ENCODE measurements around the gene P2RX3.
A peak's percentile ranks its signal among the peaks of the same experiment; 100 is the strongest.
"Not testable (repeated sequence)": the region's sequence is repeated elsewhere in the genome, so short reads cannot be mapped to it uniquely, and the experiment has no call there.

Gene P2RX3

GRCh38 chr11:57399972-57400578, 61.9 kb downstream of the P2RX3 start:
- DNase-seq (ENCODE audit: low read depth in 2 of 2) = no peak

DNA sequence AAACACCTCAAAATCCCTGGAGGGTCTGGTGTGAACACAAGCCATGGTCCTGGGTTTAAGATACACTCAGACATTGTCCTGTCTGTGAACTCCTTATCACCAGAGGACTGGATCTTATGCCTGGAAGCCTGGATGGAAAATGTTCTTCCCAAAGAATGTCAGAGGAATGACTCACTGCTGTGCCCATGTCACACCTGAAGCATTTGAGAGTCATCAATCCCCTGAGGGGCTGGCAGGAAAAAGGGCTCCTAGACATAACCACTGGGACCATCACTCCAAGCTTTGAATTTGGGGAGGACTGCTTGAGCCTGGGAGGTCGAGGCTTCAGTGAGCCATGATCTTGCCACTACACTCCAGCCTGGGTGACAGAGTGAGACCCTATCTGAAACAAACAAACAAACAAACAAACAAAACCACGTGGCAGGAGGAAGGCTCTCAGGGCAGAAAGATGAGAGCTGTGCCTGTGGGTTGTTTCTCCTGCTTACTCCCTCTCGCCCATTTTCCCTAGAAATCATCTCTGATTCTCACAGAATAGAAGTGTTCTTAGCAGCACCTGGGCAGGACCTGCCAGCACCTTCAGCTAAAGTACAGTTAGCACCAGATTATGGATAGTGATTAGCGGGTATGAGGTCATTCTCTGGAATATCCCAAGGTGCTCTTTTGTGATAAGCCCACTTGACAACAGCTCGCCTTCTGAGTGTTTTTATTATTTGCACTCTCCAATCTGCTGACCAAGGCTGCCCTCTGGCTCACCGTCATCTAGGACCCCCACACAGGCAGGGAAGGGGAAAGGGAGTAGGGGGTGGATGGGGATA, 64.2 kb downstream of the P2RX3 start:
- DNase-seq (ENCODE audit: low read depth in 2 of 2) = no peak

DNA sequence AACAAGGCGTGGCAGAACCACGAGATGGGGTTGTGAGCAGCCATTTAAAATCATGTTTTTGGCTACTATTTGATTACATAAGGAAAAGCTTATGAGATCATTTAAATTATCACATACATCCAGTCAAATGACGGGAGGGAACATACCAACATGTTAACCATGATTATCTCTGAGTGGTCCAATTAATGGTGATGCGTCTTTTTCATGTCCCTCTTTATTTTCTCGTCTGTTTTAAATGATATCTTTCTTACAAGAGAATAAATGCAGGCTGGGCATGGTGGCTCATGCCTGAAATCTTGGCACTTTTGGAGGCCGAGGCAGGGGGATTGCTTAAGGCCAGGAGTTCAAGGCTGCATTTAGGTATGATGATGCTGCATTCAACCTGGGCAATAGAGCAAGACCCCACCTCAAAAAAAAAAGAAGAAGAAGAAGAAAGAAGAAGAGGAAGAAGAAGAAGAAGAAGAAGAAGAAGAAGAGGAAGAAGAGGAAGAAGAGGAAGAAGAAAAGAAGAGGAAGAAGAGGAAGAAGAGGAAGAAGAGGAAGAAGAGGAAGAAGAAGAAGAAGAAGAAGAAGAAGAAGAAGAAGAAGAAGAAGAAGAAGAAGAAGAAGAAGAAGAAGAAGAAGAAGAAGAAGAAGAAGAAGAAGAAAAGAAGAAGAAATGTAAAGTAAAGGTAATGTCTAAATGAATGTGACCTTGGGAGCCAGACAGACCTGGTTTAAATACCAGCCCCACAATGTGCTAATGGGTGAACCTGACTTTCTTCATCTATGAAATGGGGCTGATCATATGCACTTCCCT, 65.0 kb downstream of the P2RX3 start:
- not testable (repeated sequence) for DNase-seq (ENCODE audit: low read depth in 2 of 2)

- DNase-seq (ENCODE audit: low read depth in 2 of 2) = no peak
Measured at GRCh38 chr11:57403802-57404147, 65.6 kb downstream of the P2RX3 start.

DNA sequence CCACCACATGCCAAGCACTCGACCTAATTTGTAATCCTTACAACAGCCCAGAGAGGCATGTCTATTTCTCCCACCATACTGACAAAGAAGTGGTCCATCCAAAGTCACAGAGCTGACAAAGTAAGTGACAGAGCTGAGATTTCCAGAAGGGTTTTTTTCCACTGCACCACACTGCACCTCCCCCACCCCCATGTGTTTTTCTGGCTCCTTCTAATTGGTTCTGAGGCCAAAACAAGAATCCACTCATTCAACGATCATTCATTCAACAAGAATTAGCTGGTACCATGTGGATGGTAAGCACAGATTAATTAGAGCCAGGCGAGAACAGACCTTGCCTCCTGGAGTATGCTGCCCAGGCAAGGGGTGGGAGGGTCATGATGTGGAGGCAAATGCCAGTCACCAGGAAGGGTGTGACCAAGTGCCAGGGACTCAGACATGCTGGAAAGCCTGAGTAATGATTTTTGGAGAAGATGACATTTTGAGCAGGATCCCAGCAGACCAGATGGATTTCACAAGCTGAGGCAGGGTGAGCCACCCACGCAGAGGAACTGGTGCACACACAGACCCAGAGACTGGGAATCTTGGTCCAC, 67.2 kb downstream of the P2RX3 start:
- no peak for DNase-seq (ENCODE audit: low read depth in 2 of 2)

DNA sequence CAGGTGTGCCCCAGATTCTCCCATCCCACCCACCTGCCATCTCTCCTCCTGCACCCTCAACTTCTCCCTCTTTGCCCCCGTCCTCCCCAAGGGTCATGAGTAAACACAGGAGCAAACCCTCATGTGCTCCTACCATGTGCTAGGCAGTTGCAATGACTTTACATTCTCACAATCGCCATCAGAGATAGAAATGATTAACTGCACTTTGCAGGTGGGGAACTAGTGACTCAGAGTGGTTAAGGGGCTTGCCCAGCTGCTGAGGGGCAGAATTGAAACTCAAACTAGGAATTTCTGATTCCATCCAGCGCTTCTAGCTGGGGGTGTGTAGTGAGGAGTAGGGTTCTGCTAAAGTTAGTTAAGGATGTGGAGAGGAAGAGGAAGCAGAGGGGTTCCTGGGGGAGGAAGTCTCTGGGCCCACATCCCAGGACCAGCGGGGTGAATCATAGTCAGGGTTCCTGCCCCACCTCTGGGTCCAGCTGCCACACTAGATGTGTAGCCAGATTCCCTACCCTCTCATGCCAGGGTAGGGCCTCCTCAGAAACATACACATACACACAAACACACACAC, 68.3 kb downstream of the P2RX3 start:
- DNase-seq (ENCODE audit: low read depth in 2 of 2) = peak; percentile 34 to 55

- DNase-seq (ENCODE audit: low read depth in 2 of 2) = no peak
Measured at GRCh38 chr11:57407010-57407920, 69.1 kb downstream of the P2RX3 start.

- no peak for DNase-seq (ENCODE audit: low read depth in 2 of 2)
Measured at GRCh38 chr11:57407941-57408475, 69.9 kb downstream of the P2RX3 start.

DNA sequence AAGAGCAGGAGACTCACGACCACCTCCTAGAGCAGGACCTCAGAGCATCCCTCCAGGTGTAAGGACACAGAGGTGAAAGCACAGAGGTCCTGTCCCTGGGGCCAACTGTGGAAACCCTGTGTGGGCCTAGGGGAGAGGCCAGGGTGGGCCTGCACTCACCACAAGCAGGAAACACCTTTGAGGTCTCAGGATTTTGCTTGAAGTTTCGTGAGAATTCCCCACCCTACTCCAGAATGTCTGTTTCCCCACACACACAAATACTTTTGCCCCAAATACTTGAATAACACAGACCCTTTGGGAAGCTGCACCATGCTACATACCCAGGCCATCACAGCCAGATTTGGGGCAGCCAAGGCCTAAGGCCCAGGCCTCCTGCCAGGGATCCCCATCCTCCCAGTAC, 70.6 kb downstream of the P2RX3 start:
- DNase-seq (ENCODE audit: low read depth in 2 of 2) = no peak

GRCh38 chr11:57409321-57410100, 71.4 kb downstream of the P2RX3 start:
- no peak for DNase-seq (ENCODE audit: low read depth in 2 of 2)

GRCh38 chr11:57410287-57410686, 72.1 kb downstream of the P2RX3 start:
- no peak for DNase-seq (ENCODE audit: low read depth in 2 of 2)

DNA sequence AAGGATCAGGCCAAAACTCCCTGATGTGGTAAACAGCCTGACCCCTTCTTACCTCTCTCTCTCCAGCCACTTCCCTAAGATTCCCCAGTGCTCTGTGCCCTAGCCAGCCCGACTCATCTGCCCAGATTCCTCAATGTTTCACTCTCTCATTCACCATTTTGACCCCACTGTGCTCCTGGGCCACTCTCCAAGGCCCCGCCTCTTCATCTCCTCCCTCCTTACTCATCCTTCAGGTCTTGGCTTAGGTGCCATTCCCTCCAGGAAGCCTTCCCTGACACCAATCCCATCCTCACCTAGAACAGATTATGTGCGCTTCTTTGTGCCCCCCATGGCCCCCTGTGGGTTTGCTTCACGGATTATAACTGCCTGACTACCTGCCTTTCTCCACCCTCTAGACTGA, 75.5 kb downstream of the P2RX3 start:
- no peak for DNase-seq (ENCODE audit: low read depth in 2 of 2)

DNA sequence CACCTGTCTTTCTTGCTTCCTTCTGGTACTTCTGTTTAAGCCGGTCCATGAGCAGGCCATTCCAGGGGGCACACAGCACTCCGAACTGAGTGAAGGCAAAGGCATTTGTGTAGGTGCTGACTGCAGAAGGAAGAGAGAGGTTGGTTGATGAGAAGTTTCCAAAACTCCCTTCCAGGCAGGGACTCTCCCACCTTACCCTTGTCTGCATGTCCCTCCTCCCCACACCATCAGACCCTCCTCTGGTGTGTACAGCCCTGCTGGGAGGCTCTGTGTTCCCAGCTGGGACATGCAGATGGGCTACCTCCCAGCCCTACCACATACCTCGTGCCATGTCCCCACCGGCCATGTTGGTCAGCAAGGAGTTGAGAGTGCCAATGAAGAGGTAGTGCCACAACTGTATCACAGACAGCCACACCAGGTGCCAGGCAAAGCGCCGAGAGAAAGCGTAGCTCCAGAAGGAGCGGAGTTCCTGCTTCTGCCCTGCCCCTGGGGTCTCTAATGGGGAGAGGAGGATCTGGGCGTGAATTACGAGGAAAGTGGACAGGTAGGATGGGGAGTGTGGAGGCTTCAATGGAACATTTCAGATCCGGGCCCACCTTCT, 76.6 kb downstream of the P2RX3 start:
- DNase-seq (ENCODE audit: low read depth in 2 of 2) = no peak

GRCh38 chr11:57416436-57416835, 78.3 kb downstream of the P2RX3 start:
- no peak for DNase-seq (ENCODE audit: low read depth in 2 of 2)

DNA sequence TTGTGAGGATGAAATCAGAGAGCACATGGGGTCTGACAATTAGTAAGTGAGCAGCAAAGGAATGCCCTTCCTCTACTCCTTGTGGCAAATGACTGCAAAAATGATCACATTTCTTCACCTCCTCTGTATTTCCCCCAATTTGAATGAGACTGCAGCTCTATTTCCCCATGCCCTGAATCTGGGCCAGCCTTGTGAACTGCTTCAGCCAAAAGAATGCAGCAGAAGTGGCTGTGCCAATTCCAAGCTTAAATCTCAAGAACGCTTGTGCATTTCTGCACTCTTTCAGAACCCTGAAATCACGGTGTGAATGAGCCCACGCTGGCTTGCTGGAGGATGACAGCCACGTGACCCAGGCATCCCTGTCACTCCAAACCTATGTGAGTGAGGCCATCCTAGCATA, 78.9 kb downstream of the P2RX3 start:
- no peak for DNase-seq (ENCODE audit: low read depth in 2 of 2)

GRCh38 chr11:57418131-57418530, 80.0 kb downstream of the P2RX3 start:
- no peak for DNase-seq (ENCODE audit: low read depth in 2 of 2)

- DNase-seq (ENCODE audit: low read depth in 2 of 2) = no peak
Measured at GRCh38 chr11:57419146-57419545, 81.0 kb downstream of the P2RX3 start.

- DNase-seq (ENCODE audit: low read depth in 2 of 2) = no peak
Measured at GRCh38 chr11:57421066-57421465, 82.9 kb downstream of the P2RX3 start.

DNA sequence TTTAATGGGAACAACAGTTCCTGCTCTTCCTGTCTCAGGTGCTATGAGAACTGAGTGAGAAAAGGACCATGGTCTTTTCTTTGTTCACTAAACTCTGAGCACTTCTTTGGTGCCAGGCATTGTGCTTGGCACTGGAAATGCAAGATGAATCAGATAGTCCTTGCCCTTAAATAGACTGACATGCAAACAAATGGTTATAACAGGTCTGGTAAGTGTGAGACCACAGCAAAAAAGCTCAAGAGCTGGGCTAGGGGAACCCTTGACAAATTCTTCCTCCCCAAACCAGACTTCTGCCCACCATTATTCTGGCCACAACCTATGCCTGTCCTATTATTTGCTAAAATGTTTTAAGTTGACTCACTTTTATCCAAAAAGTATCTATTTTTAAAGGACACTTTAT, 83.7 kb downstream of the P2RX3 start:
- no peak for DNase-seq (ENCODE audit: low read depth in 2 of 2)

Data from stimulated activated CD8-positive, alpha-beta memory T cell treated with anti-CD3 and anti-CD28 coated beads, Interleukin-7, amount 100 ng/mL, for 4 hours (primary cell).